NCI-H2107 treated with DMSO at 0.1 percent for 48 hours (cell line): ENCODE measurements around the gene FGGY.
"Not testable (repeated sequence)": the region's sequence is repeated elsewhere in the genome, so short reads cannot be mapped to it uniquely, and the experiment has no call there.

ENCODE experiments used
- DNase-seq: peaks from one replicate; lab custom pipeline; 2025; ENCODE audit not compliant: unreplicated experiment; lab: John Stamatoyannopoulos, UW

The FGGY gene, protein sequence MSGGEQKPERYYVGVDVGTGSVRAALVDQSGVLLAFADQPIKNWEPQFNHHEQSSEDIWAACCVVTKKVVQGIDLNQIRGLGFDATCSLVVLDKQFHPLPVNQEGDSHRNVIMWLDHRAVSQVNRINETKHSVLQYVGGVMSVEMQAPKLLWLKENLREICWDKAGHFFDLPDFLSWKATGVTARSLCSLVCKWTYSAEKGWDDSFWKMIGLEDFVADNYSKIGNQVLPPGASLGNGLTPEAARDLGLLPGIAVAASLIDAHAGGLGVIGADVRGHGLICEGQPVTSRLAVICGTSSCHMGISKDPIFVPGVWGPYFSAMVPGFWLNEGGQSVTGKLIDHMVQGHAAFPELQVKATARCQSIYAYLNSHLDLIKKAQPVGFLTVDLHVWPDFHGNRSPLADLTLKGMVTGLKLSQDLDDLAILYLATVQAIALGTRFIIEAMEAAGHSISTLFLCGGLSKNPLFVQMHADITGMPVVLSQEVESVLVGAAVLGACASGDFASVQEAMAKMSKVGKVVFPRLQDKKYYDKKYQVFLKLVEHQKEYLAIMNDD

DNA sequence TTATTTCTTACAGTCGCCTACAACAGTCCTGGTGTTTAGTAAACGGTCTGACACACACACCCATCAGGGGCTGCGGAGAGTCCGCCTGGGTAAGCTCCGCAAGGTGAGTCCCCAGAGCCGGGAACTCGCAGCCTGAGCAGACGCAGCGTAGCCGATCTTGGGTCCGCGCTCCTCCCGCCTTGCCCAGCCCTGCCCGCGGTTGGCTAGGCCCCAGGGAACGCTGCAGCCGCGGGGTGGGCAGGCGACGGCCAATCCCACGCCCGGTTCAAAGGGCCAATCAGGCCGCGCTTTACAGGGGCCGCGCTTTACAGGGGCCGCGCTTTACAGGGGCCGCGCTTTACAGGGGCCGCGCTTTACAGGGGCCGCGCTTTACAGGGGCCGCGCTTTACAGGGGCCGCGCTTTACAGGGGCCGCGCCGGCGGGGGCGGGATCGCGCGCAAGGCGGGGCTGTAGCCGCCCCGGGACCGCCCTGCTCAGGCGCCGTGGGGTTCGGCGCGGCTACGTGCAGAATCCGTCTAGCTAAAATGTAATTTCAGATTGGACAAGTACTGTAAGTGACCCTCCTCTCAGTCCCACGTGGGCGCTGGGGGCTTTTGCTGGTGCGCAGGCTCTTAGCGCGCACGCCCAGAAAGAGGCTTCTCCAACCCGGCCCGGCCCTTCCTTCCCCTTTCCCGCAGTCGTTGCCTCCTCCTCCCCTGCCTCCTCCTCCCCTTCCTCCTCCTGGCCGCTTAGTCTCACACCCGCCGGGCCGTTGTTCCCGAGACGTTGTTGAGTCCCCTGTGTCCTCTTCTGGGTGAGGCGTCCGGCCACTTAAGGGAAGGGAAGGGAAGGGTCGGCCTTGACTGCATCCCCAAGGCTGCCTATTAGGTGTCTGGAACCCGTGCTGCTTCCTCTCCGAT is at the start of gene FGGY:
Gene FGGY, plus strand, starts transcription at position 737 of the 899 bp plus-strand sequence. CDS start 24,456 bp downstream, outside the sequence.
- DNase-seq, result peak; percentile 97

GRCh38 chr1:59248758-59249157 is 48.1 kb upstream of the FGGY start:
- DNase-seq, result no peak

- no peak for DNase-seq
Measured at GRCh38 chr1:59249396-59250137, 47.3 kb upstream of the FGGY start.

- not testable (repeated sequence) for DNase-seq
Measured at GRCh38 chr1:59251061-59251460, 45.8 kb upstream of the FGGY start.

DNA sequence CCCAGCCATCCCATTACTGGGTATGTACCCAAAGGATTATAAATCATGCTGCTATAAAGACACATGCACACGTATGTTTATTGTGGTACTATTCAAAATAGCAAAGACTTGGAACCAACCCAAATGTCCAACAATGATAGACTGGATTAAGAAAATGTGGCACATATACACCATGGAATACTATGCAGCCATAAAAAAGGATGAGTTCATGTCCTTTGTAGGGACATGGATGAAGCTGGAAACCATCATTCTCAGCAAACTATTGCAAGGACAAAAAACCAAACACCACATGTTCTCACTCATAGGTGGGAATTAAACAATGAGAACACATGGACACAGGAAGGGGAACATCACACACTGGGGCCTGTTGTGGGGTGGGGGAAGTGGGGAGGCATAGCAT is 40.5 kb upstream of the FGGY start:
- DNase-seq, result not testable (repeated sequence)

DNA sequence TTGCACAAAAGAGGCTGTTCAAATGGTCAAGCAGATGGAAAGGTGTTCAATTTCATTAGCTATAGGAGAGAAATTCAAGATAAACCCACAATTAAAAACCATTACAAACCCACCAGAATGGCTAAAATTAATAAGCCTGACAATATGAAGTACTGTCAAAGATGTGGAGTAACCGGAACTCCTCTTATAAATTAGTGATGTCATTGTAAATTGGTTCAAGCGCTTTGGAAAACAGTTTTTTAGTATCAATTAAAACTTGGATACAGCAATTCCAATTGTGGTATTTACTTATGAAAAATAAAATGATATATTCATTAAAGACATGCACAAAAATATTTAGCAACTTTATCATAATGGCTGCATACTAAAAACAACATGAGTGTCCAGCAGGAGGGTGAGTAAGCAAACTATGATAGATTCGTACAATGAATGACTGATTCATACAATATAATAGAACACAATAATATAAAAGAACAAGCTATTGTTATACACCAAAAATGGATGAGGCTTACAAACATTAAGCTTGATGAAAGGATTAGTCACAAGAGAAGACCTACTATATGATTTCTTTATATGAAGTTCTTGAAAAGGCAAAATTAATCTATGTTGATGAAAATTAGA is 38.4 kb upstream of the FGGY start:
- no peak for DNase-seq

- no peak for DNase-seq
Measured at GRCh38 chr1:59261537-59261936, 35.4 kb upstream of the FGGY start.

GRCh38 chr1:59262631-59263030 is 34.3 kb upstream of the FGGY start:
- no peak for DNase-seq

DNA sequence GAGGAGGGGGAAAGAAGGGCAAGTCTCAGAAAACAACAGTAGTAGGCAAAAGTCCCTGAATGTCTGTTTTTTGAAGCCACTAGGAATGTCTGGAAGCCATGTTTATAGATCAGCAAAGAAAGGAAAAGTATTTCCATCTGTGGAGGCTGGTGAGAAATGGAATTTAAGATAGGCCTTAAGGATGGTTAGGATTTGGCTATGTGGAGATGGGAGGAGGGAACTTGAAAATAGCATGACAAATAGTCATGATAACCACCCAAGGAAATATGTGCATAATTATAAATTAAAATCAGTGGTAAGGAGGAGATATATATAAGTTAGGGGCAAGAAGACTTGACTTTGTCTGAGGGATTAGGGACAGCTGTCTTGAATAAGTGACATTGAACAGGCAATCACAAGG is 33.8 kb upstream of the FGGY start:
- no peak for DNase-seq

GRCh38 chr1:59265622-59266021 is 31.3 kb upstream of the FGGY start:
- DNase-seq, result no peak

- DNase-seq, result no peak
Measured at GRCh38 chr1:59266180-59266926, 30.5 kb upstream of the FGGY start.

GRCh38 chr1:59266927-59267293 is 30.0 kb upstream of the FGGY start:
- DNase-seq, result no peak

DNA sequence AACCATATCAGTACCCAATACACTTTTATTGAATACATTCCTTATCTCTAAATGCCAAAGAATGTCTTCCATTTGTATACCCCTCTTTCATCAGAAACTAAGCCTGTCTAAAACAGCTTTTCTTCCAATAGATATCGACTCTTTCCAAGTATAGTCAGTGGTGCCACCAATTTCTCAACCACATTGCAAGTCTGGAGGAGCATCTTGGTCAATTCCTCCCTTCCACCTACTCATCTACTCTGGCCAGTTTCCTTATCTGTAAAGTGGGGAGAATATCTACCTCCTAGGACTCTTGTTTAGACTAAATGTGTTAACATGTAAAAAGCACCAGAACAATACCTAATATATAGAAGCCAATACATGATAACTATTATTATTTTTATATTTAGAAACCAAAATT is 28.5 kb upstream of the FGGY start:
- no peak for DNase-seq

GRCh38 chr1:59271561-59272260 is 25.2 kb upstream of the FGGY start:
- no peak for DNase-seq

DNA sequence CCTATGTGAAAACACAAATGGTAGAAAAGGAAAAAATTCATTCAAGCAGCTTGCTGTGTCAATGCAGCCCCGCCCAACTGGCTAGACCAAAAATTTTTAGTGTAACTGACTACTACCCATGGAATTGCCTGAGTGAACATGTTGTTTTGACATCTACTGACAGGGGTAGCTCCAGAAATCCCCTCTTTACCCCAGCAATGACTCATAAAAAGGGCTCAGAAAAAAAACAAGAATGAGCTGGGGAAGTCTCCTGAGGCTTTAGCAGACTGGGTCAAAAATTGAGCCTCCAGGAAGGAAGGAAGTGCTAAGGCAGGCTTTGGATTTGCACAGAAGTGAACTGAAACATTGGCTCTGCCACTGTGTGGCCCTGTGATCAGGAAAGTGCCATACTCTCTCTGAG is 24.4 kb upstream of the FGGY start:
- DNase-seq, result no peak

- no peak for DNase-seq
Measured at GRCh38 chr1:59276439-59276851, 20.4 kb upstream of the FGGY start.

DNA sequence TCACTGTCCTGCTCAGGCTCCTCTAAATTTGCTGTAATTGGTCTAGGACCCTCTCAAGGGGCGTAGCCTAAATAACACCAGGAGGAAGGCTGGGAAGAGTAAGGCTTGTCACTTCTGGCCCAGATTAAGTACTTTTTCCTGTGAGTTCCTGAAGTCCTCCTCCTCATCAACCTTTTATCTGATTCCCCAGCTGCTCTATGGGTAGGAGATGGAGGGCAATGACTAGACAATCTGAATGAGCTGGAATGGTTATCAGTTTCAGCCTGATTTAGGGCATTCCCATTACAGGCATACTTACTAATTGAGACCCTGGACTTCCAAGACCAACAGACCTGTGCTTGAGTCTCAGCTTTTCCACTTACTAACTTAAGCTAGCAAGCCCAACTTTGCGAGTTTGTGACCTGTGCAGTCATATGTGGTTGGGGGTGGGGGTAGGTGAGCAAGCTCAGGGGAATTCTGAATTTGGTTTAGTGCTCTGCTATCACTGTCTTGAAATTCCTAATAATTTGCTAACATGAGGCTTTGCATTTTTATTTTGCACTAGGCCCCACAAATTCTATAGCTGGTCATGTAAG is 18.0 kb upstream of the FGGY start:
- DNase-seq, result no peak

- no peak for DNase-seq
Measured at GRCh38 chr1:59279645-59280044, 17.2 kb upstream of the FGGY start.

- DNase-seq, result no peak
Measured at GRCh38 chr1:59282951-59283350, 13.9 kb upstream of the FGGY start.
